ENCODE results near the gene MARCHF5. TPM values are rescaled to one million over a fixed set of nuclear protein-coding genes. Genes with fewer than 3 reads are reported as not detected.

MARCHF5 gene
- polyA plus RNA-seq, 2 of the 4 experiments (the other 2 are of a cell fraction), result 24.7 to 37.3 TPM

- H3K27ac ChIP-seq, result peak overlapping the region; percentile 79 to 95
- ChIA-PET POLR2A (interaction anchor here (0.6 to 1.6 kb wide), 7 partner anchors 12 to 232 kb away, joined by 3 to 8 read pairs (median 5); no protein-coding TSS in a partner anchor), CTCF (interaction anchor here (0.7 to 8.0 kb wide), 25 partner anchors 10 to 498 kb away, joined by 3 to 84 read pairs (median 5); partner anchors contain the start of gene IDE)
- 3% methylated on average over 23 of the region's 33 CpGs for WGBS (ENCODE audit: missing lambda C conversion rate)
- ATAC-seq (peak; percentile 42 to 51), FAIRE-seq (no peak), DNase-seq (ENCODE audit: low read depth in 1 of 2, low spot score in 1 of 2) (peak; percentile 38 to 43)
- H3K4me3 ChIP-seq, result peak overlapping the region; percentile 81
- TF ChIP-seq MAX (IDR thresholded peaks at IDR 0.05) (peak; percentile 44), CBX8 (IDR thresholded peaks at IDR 0.05) (no peak)
- peak overlapping the region; percentile 77 for H3K4me2 ChIP-seq
- H3K4me1 ChIP-seq, result peaks cover 9% of the 10 kb centered on the region; the same call in 2 of the 3 replicates
- no peaks in the 10 kb centered on the region for H3K9me3 ChIP-seq
These were observed 711 bp upstream of the MARCHF5 start for GRCh38 chr10:92290076-92290836.

GRCh38 chr10:92291616-92291865 lies 574 bp downstream of the MARCHF5 start:
- Histone ChIP-seq H3K4me1 (peaks cover 9% of the 10 kb centered on the region; the same call in 2 of the 3 replicates), H3K9me3 (no peaks in the 10 kb centered on the region), H3K27ac (peak overlapping the region; percentile 91 to 95), H3K4me2 (peak overlapping the region; percentile 67), H3K4me3 (peak overlapping the region; percentile 81)
- TF ChIP-seq ZNF302 (CRISPR knock-in tag; IDR thresholded peaks at IDR 0.05) (no peak), KDM5A (IDR thresholded peaks at IDR 0.05) (0 out of 2 replicates have a peak, but pooled peaks have one; percentile 23), HOXA7 (CRISPR knock-in tag; IDR thresholded peaks at IDR 0.05) (no peak)
- ATAC-seq (0 out of 6 replicates have a peak, but pooled peaks of 1 of the 2 experiments have one; percentile 2), DNase-seq (ENCODE audit: low read depth in 1 of 2, low spot score in 1 of 2) (peak in 1 of 2 experiments; percentile 20), FAIRE-seq (no peak)
- ChIA-PET POLR2A (interaction anchor here (1.5 to 1.6 kb wide), 2 partner anchors 13 to 204 kb away, joined by 3 to 8 read pairs; no protein-coding TSS in a partner anchor), CTCF (interaction anchor here (0.5 to 8.0 kb wide), 42 partner anchors 8 to 657 kb away, joined by 3 to 84 read pairs (median 4); partner anchors contain the start of gene IDE)
- 0% methylated on average over 7 of the region's 10 CpGs for WGBS (ENCODE audit: missing lambda C conversion rate)

GRCh38 chr10:92291921-92292845 lies 1.2 kb downstream of the MARCHF5 start:
- Histone ChIP-seq H3K4me2 (peak overlapping the region; percentile 67), H3K4me1 (peaks cover 9% of the 10 kb centered on the region; the same call in 2 of the 3 replicates), H3K4me3 (peak overlapping the region; percentile 81), H3K27ac (peak overlapping the region; percentile 91 to 95), H3K9me3 (no peaks in the 10 kb centered on the region)
- DNase-seq (ENCODE audit: low read depth in 1 of 2, low spot score in 1 of 2) (peak; percentile 50 to 57), FAIRE-seq (no peak), ATAC-seq (peak in 1 of 2 experiments; percentile 4; a peak in 2 of 6 replicates)
- WGBS (ENCODE audit: missing lambda C conversion rate), result 2% methylated on average over 15 of the region's 17 CpGs
- TF ChIP-seq RARB (CRISPR knock-in tag; IDR thresholded peaks at IDR 0.05) (no peak), HEYL (CRISPR knock-in tag; IDR thresholded peaks at IDR 0.05) (no peak), RCOR1 (IDR thresholded peaks at IDR 0.05; ENCODE audit: low read depth, low read length) (no peak), SMC3 (IDR thresholded peaks at IDR 0.05) (peak; percentile 74), RAD21 (conservative IDR thresholded peaks at IDR 0.05 in 1 of 2, IDR thresholded peaks at IDR 0.05 in 1 of 2) (peak; percentile 25 to 53; a peak in 3 of 5 replicates), HMGXB4 (CRISPR knock-in tag; IDR thresholded peaks at IDR 0.05; ENCODE audit: borderline replicate concordance) (no peak), HOXB5 (CRISPR knock-in tag; IDR thresholded peaks at IDR 0.05) (no peak), ELK1 (IDR thresholded peaks at IDR 0.05; ENCODE audit: low read depth, low read length) (no peak), POLR2AphosphoS2 (conservative IDR thresholded peaks at IDR 0.05; ENCODE audit: low read length) (no peak), FOXS1 (CRISPR knock-in tag; IDR thresholded peaks at IDR 0.05) (no peak), FOSB (CRISPR knock-in tag; IDR thresholded peaks at IDR 0.05) (no peak), USF2 (IDR thresholded peaks at IDR 0.05) (no peak), EP300 (IDR thresholded peaks at IDR 0.05) (no peak), CTCF (IDR thresholded peaks at IDR 0.05) (peak; percentile 57)
- POLR2A ChIA-PET, result interaction anchor here (1.6 kb wide), 1 partner anchor 204 kb away, joined by 8 read pairs; no protein-coding TSS in a partner anchor
- CTCF ChIA-PET, result interaction anchor here (0.5 to 8.0 kb wide), 30 partner anchors 7 to 282 kb away, joined by 3 to 84 read pairs (median 4); partner anchors contain the start of gene IDE
